IMR-90 (cell line): ENCODE results near the gene PSMD9. TPM values are rescaled to one million over a fixed set of nuclear protein-coding genes. Genes with fewer than 3 reads are reported as not detected.

Experiments
- ATAC-seq: fragments of 200-7000 bp; cut with Tn5 transposase; 2 replicates; pipeline ENCODE4 v1.9.1; 2020; ENCODE audit warnings: low read depth, mild to moderate bottlenecking, moderate library complexity
- BruUV-seq: library from RNA; stranded (reverse); fragments of 400-500 nt; replicated peaks from 2 replicates; lab custom pipeline; 2021; lab: Mats Ljungman, UMichigan
- CTCF ChIA-PET: fragments of 300-600 bp; formaldehyde crosslinking; extraction: SDS; loops from one replicate; lab custom pipeline; 2021; ENCODE audit warnings: antibody characterized with exemption; lab: Yijun Ruan, JAX
- POLR2A ChIA-PET: fragments of 300-600 bp; sonication (Branson Sonifier 250); formaldehyde crosslinking; loops from one replicate; lab custom pipeline; 2022; ENCODE audit warnings: antibody characterized with exemption; ENCODE audit not compliant: unreplicated experiment; lab: Charles Lee
- DNase-seq: peaks from one replicate; pipeline ENCODE4 v3.0.0; 2013
- H2AFZ ChIP-seq: replicated peaks from 2 replicates; pipeline ENCODE3; 2013; ENCODE audit warnings: low read length, mild to moderate bottlenecking; ENCODE audit not compliant: poor library complexity
- H2AK5ac ChIP-seq: 2 replicates; pipeline ENCODE4 v1.6.1; 2013; ENCODE audit warnings: low read depth, low read length, inconsistent platforms
- H2AK9ac ChIP-seq: replicated peaks from 2 replicates; pipeline ENCODE3; 2013; ENCODE audit warnings: mild to moderate bottlenecking, low read depth, low read length, moderate library complexity; ENCODE audit not compliant: poor library complexity
- H2BK120ac ChIP-seq: 2 replicates; pipeline ENCODE4 v1.6.1; 2013; ENCODE audit warnings: low read depth, low read length, inconsistent platforms
- H2BK15ac ChIP-seq: 3 replicates; pipeline ENCODE4 v1.6.1; 2013; ENCODE audit warnings: low read depth, low read length, inconsistent platforms
- H2BK20ac ChIP-seq: 2 replicates; pipeline ENCODE4 v1.6.1; 2013; ENCODE audit warnings: low read depth, mild to moderate bottlenecking, inconsistent platforms, low read length, moderate library complexity
- H2BK5ac ChIP-seq: 2 replicates; pipeline ENCODE4 v1.6.1; 2013; ENCODE audit warnings: mild to moderate bottlenecking, low read depth, low read length, inconsistent platforms; ENCODE audit not compliant: poor library complexity, severe bottlenecking
- H3K14ac ChIP-seq: replicated peaks from 2 replicates; pipeline ENCODE4 v1.6.1; 2013; ENCODE audit warnings: low read depth, low read length, inconsistent platforms
- H3K18ac ChIP-seq: 2 replicates; pipeline ENCODE4 v1.6.1; 2013; ENCODE audit warnings: low read depth, low read length, control low read depth
- H3K23ac ChIP-seq: 2 replicates; pipeline ENCODE4 v1.6.1; 2013; ENCODE audit warnings: low read depth, low read length, inconsistent platforms
- H3K27ac ChIP-seq: 2 replicates; pipeline ENCODE4 v1.5.1; 2013; ENCODE audit warnings: mild to moderate bottlenecking, control low read depth, low read length; ENCODE audit not compliant: insufficient read depth
- H3K27me3 ChIP-seq: 2 replicates; pipeline ENCODE4 v1.6.1; 2013; ENCODE audit warnings: low read length; ENCODE audit not compliant: control insufficient read depth, insufficient read depth
- H3K36me3 ChIP-seq: 2 replicates; pipeline ENCODE4 v1.6.1; 2013; ENCODE audit warnings: low read length, mixed read lengths; ENCODE audit not compliant: control insufficient read depth, insufficient read depth
- H3K4ac ChIP-seq: 2 replicates; pipeline ENCODE4 v1.6.1; 2013; ENCODE audit warnings: low read depth, low read length, inconsistent platforms
- H3K4me1 ChIP-seq: 2 replicates; pipeline ENCODE4 v1.6.1; 2013; ENCODE audit warnings: low read length, mixed read lengths; ENCODE audit not compliant: control insufficient read depth, insufficient read depth
- H3K4me2 ChIP-seq: 2 replicates; pipeline ENCODE4 v1.6.1; 2013; ENCODE audit warnings: low read depth, mild to moderate bottlenecking, control low read depth, low read length, moderate library complexity
- H3K4me3 ChIP-seq: 2 replicates; pipeline ENCODE4 v1.5.1; 2013; ENCODE audit warnings: low read depth, mild to moderate bottlenecking, control low read depth, low read length, moderate library complexity; ENCODE audit not compliant: insufficient read depth
- H3K56ac ChIP-seq: 2 replicates; pipeline ENCODE4 v1.6.1; 2013; ENCODE audit warnings: low read length, inconsistent platforms; ENCODE audit not compliant: insufficient read depth; ENCODE audit errors: extremely low read depth
- H3K79me1 ChIP-seq, 2 experiments: 2 replicates each; pipeline ENCODE4 v1.6.1; 2013; ENCODE audit warnings: low read length in 2 of 2, inconsistent platforms in 1 of 2, low read depth in 1 of 2
- H3K9ac ChIP-seq: 2 replicates; pipeline ENCODE4 v1.6.1; 2013; ENCODE audit warnings: low read depth, low read length, control low read depth
- H3K9me1 ChIP-seq: 2 replicates; pipeline ENCODE4 v1.6.1; 2013; ENCODE audit warnings: low read length, inconsistent platforms; ENCODE audit not compliant: insufficient read depth
- H3K9me3 ChIP-seq: 2 replicates; pipeline ENCODE4 v1.6.1; 2013; ENCODE audit warnings: low read length; ENCODE audit not compliant: control insufficient read depth, insufficient read depth
- H4K20me1 ChIP-seq: 2 replicates; pipeline ENCODE4 v1.6.1; 2013; ENCODE audit warnings: low read length, inconsistent platforms; ENCODE audit not compliant: insufficient read depth
- H4K5ac ChIP-seq: 2 replicates; pipeline ENCODE4 v1.6.1; 2013; ENCODE audit warnings: mild to moderate bottlenecking, low read depth, low read length, control low read depth
- H4K8ac ChIP-seq, 2 experiments: 2 replicates each; pipeline ENCODE4 v1.6.1; 2013; ENCODE audit warnings: low read depth in 2 of 2, low read length in 2 of 2, control low read depth in 1 of 2, inconsistent platforms in 1 of 2
- H4K91ac ChIP-seq: 2 replicates; pipeline ENCODE4 v1.6.1; 2013; ENCODE audit warnings: low read depth, low read length, inconsistent platforms; ENCODE audit not compliant: insufficient read depth
- MXI1 ChIP-seq: IDR thresholded peaks from 2 replicates; pipeline ENCODE4 v1.6.1; 2012; ENCODE audit warnings: low read depth, mild to moderate bottlenecking, low read length, moderate library complexity, borderline replicate concordance
- NFE2L2 ChIP-seq: fragments of 150-350 bp; IDR thresholded peaks from 2 replicates; pipeline ENCODE4 v1.6.1; 2016; ENCODE audit warnings: low read depth, mild to moderate bottlenecking, low read length
- RFX5 ChIP-seq: IDR thresholded peaks from 2 replicates; pipeline ENCODE4 v1.8.0; 2012; ENCODE audit warnings: low read depth, mild to moderate bottlenecking, low read length, moderate library complexity
- WGBS, 2 experiments: methylation state at CpG; one replicate each; pipeline versions ENCODE4 v1.1.5 to v1.1.7; 2013; ENCODE audit warnings: missing lambda C conversion rate in 2 of 2; ENCODE audit not compliant: insufficient read length in 1 of 2; ENCODE audit errors: extremely low coverage in 2 of 2; 5-methylcytosine and 5-hydroxymethylcytosine counted together
- dilution Hi-C: fragments of 300-500 bp; cut with HindIII; formaldehyde crosslinking; loops from one replicate; pipeline ENCODE4 v1.14.3; 2018; ENCODE audit warnings: low sequenced_read_pairs; ENCODE audit not compliant: unreplicated experiment
- in situ Hi-C: fragments of 300-500 bp; cut with MboI; formaldehyde crosslinking; loops from 3 replicates; pipeline ENCODE4 v1.14.3; 2019; ENCODE audit warnings: low sequenced_read_pairs, inconsistent platforms, mixed read lengths
- intact Hi-C: fragments of 100-400 bp; cut with micrococcal nuclease; formaldehyde crosslinking; loops from 2 replicates; pipeline ENCODE4 v1.10.0; 2022
- polyA plus RNA-seq, 3 experiments: library from polyadenylated mRNA; depleted of rRNA; stranded (reverse); fragments of >200 nt; gene quantifications; 2 replicates each; pipeline ENCODE4 v1.2.3, GENCODE V29; 2012; ENCODE audit warnings: low replicate concordance in 1 of 3
- total RNA-seq: library from RNA; depleted of rRNA; stranded (reverse); fragments of >200 nt; gene quantifications from 2 replicates; pipeline ENCODE4 v1.2.3, GENCODE V29; 2012

PSMD9 gene
- total and polyA plus RNA-seq, 2 of the 4 experiments (the other 2 are of a cell fraction), result 135 to 142 TPM

- no peak for TF ChIP-seq MXI1
- TF ChIP-seq RFX5, result peak; percentile 81
Observed at GRCh38 chr12:121917950-121918678, 29.5 kb downstream of the PSMD9 start, which contains the start of gene CFAP251 (continued).

- Histone ChIP-seq H3K23ac (peak overlapping the region; percentile 42; the same call in 1 of the 2 replicates), H2BK20ac (no peak overlapping the region), H3K79me1 (peaks cover 6 to 11% of the 10 kb centered on the region in 2 experiments; a peak in 2 of 4 replicates), H2AFZ (peak overlapping the region; percentile 88), H3K4me3 (no peak overlapping the region), H2BK5ac (no peak overlapping the region), H2BK120ac (0 out of 2 replicates have a peak overlapping the region, but pooled peaks have one; percentile 49), H3K27me3 (no peaks in the 10 kb centered on the region), H3K14ac (peak overlapping the region; percentile 51; the same call in 1 of the 2 replicates), H3K4me2 (no peak overlapping the region), H4K20me1 (no peaks in the 10 kb centered on the region), H3K9me1 (no peaks in the 10 kb centered on the region), H4K5ac (no peak overlapping the region), H3K56ac (no peak overlapping the region), H3K27ac (peak overlapping the region; percentile 18; the same call in 1 of the 2 replicates), H3K9me3 (no peaks in the 10 kb centered on the region), H4K8ac (peak overlapping the region in 1 of 2 experiments; percentile 79; a peak in 2 of 4 replicates), H3K4ac (peak overlapping the region; percentile 72; the same call in 1 of the 2 replicates), H3K9ac (peak overlapping the region; percentile 29; the same call in 1 of the 2 replicates), H3K36me3 (peaks cover 27% of the 10 kb centered on the region), H3K4me1 (peaks cover 10% of the 10 kb centered on the region), H4K91ac (no peak overlapping the region), H2BK15ac (no peak overlapping the region), H2AK5ac (no peak overlapping the region; the same call in 1 of the 2 replicates), H2AK9ac (peak overlapping the region; percentile 3), H3K18ac (no peak overlapping the region)
- 42% methylated on average over 9 of the region's 22 CpGs; no CpG with 5 or more reads in 1 of the 2 experiments for WGBS, 2 experiments
- ChIA-PET POLR2A (no interaction called here), CTCF (interaction anchor here (0.6 to 1.1 kb wide), 5 partner anchors 30 to 132 kb away, joined by 3 read pairs; no protein-coding TSS in a partner anchor)
- BruUV-seq, result no TSS peak
- intact Hi-C loops, result loop anchor here (1.0 kb wide), 1 partner anchor 104 kb away; no protein-coding TSS in a partner anchor
- no peak for ATAC-seq
- in situ Hi-C loops, result no loop called here
- no peak for TF ChIP-seq NFE2L2
- dilution Hi-C loops, result no loop called here
- DNase-seq, result no peak
Observed at GRCh38 chr12:121918679-121919038, 30.1 kb downstream of the PSMD9 start.
